ENCODE data around the gene HEXD.

DNA sequence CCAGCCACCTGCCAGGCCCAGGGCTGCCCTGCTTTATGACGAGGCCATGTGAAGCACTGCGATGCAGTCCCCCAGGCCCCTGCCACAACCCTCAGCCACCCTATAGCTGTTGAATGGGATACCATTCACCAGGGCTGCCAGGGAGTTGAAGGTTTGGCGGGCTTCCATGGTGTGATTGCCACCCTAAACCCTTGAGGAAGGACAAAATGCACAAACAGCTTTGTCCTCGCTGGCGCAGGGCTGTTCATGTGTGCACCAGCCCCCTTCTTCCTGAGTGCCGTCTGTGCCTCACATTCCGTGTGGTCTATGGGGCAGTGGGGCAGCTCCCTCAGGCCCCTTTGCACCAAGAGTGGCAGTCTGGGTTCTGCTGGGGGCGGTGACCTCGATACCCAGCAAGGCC, 65.7 kb downstream of the HEXD start:
- TF ChIP-seq, protein P1, sequence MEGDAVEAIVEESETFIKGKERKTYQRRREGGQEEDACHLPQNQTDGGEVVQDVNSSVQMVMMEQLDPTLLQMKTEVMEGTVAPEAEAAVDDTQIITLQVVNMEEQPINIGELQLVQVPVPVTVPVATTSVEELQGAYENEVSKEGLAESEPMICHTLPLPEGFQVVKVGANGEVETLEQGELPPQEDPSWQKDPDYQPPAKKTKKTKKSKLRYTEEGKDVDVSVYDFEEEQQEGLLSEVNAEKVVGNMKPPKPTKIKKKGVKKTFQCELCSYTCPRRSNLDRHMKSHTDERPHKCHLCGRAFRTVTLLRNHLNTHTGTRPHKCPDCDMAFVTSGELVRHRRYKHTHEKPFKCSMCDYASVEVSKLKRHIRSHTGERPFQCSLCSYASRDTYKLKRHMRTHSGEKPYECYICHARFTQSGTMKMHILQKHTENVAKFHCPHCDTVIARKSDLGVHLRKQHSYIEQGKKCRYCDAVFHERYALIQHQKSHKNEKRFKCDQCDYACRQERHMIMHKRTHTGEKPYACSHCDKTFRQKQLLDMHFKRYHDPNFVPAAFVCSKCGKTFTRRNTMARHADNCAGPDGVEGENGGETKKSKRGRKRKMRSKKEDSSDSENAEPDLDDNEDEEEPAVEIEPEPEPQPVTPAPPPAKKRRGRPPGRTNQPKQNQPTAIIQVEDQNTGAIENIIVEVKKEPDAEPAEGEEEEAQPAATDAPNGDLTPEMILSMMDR (IDR thresholded peaks at IDR 0.05; ENCODE audit: low read depth, low read length, poor library complexity, severe bottlenecking): no peak
- TF ChIP-seq EZH2phosphoT487 (IDR thresholded peaks at IDR 0.05; ENCODE audit: borderline replicate concordance, low read length): no peak
